HepG2 (cell line): ENCODE measurements around the gene SPACA6. TPM values are rescaled to one million over a fixed set of nuclear protein-coding genes. Genes with fewer than 3 reads are reported as not detected.

Experiments
- ATAC-seq: fragments of 200-7000 bp; cut with Tn5 transposase; 3 replicates; pipeline ENCODE4 v1.9.1; 2020; ENCODE audit warnings: mild to moderate bottlenecking, moderate library complexity
- BruUV-seq: library from RNA; stranded (reverse); fragments of 400-500 nt; replicated peaks from 2 replicates; lab custom pipeline; 2021; lab: Mats Ljungman, UMichigan
- CTCF ChIA-PET: fragments of 300-600 bp; formaldehyde crosslinking; extraction: SDS; loops from one replicate; lab custom pipeline; 2021; ENCODE audit warnings: low total read pairs, inconsistent platforms, low intra/inter-chr PET ratio; lab: Yijun Ruan, JAX
- POLR2A ChIA-PET: fragments of 350-600 bp; sonication (Branson Sonifier 250); formaldehyde crosslinking; loops from one replicate; lab custom pipeline; 2020; ENCODE audit warnings: antibody characterized with exemption, inconsistent platforms; lab: Yijun Ruan, JAX
- DNase-seq: peaks from one replicate; pipeline ENCODE4 v3.0.0-alpha.2; 2015; ENCODE audit warnings: low spot score
- FAIRE-seq: peaks from 3 replicates; lab custom pipeline; 2011; peaks lifted over from hg19 to GRCh38; lab: Jason Lieb, UNC
- H2AFZ ChIP-seq: one replicate; pipeline ENCODE4 v1.6.1; 2011; ENCODE audit warnings: low read length, inconsistent platforms
- H3K27ac ChIP-seq: fragments of 300-600 bp; 3 replicates; pipeline ENCODE4 v1.8.0; 2011; ENCODE audit warnings: mixed run types, mild to moderate bottlenecking, mixed read lengths, low read length, inconsistent platforms; ENCODE audit not compliant: insufficient read depth; ENCODE audit errors: extremely low read length
- H3K27me3 ChIP-seq, 2 experiments: fragments of 200-600 bp in 1 of 2; 2 replicates in 1 of 2; 3 replicates in 1 of 2; pipeline versions ENCODE4 v1.6.0 to v1.8.0; 2011; ENCODE audit warnings: low read length in 2 of 2, mild to moderate bottlenecking in 2 of 2, moderate library complexity in 2 of 2, inconsistent platforms in 1 of 2; ENCODE audit not compliant: insufficient read depth in 2 of 2, control insufficient read depth in 1 of 2
- H3K36me3 ChIP-seq, 2 experiments: fragments of 200-600 bp in 1 of 2; replicated peaks in 1 of 2; 2 replicates in 1 of 2; 3 replicates in 1 of 2; pipeline versions ENCODE4 v1.5.1 to v1.8.0; 2011; ENCODE audit warnings: low read length in 2 of 2, inconsistent platforms in 1 of 2; ENCODE audit not compliant: insufficient read depth in 2 of 2, control insufficient read depth in 1 of 2
- H3K4me1 ChIP-seq: 2 replicates; pipeline ENCODE4 v1.5.1; 2012; ENCODE audit warnings: low read length, inconsistent platforms; ENCODE audit not compliant: insufficient read depth
- H3K4me2 ChIP-seq: 2 replicates; pipeline ENCODE4 v1.6.0; 2011; ENCODE audit warnings: low read depth, low read length, inconsistent platforms
- H3K4me3 ChIP-seq, 3 experiments: fragments of 200-600 bp in 1 of 3; sonication (generic), shearing (Covaris generic) in 1 of 3; replicated peaks in 1 of 3; 2 replicates each; pipeline ENCODE4 v1.5.1; 2011 to 2016; ENCODE audit warnings: low read length in 3 of 3, inconsistent platforms in 2 of 3, low read depth in 2 of 3, mild to moderate bottlenecking in 2 of 3, control low read depth in 1 of 3, mixed read lengths in 1 of 3; ENCODE audit not compliant: insufficient read depth in 1 of 3
- H3K79me2 ChIP-seq: one replicate; pipeline ENCODE4 v1.6.1; 2011; ENCODE audit warnings: low read length, inconsistent platforms; ENCODE audit not compliant: insufficient read depth
- H3K9ac ChIP-seq: 2 replicates; pipeline ENCODE4 v1.6.0; 2011; ENCODE audit warnings: mild to moderate bottlenecking, low read depth, low read length, inconsistent platforms; ENCODE audit not compliant: insufficient read depth
- H3K9me3 ChIP-seq: 2 replicates; pipeline ENCODE4 v1.5.1; 2012; ENCODE audit warnings: mild to moderate bottlenecking, low read length
- H4K20me1 ChIP-seq: 2 replicates; pipeline ENCODE4 v1.6.0; 2011; ENCODE audit warnings: inconsistent platforms, mild to moderate bottlenecking, low read length, moderate library complexity; ENCODE audit not compliant: insufficient read depth
- ASH2L ChIP-seq: fragments of 300-600, 200-600 bp; sonication (generic); IDR thresholded peaks from 2 replicates; pipeline ENCODE4 v1.7.0; 2017; ENCODE audit warnings: low read depth, mild to moderate bottlenecking, moderate library complexity, mixed read lengths, low read length; ENCODE audit not compliant: insufficient read length
- DPF2 ChIP-seq: sonication (generic); formaldehyde crosslinking; IDR thresholded peaks from 2 replicates; pipeline ENCODE4 v1.4.0; 2020; ENCODE audit warnings: mild to moderate bottlenecking, low read depth, missing genetic modification reagents, borderline replicate concordance
- GABPA ChIP-seq, 2 experiments: IDR thresholded peaks; 2 replicates each; pipeline ENCODE4 v1.6.1; 2011 to 2016; ENCODE audit warnings: low read depth in 2 of 2, low read length in 1 of 2, missing biosample characterization in 1 of 2, missing genetic modification characterization in 1 of 2
- WGBS: methylation state at CpG from one replicate; pipeline ENCODE4 v1.1.6; 2017; ENCODE audit warnings: low lambda C conversion rate; 5-methylcytosine and 5-hydroxymethylcytosine counted together
- in situ Hi-C: cut with HindIII; loops from 2 replicates; pipeline ENCODE4 v1.10.0; 2017; ENCODE audit warnings: low pct_unique_long_range_greater_than_20kb; ENCODE audit not compliant: extremely low pct_ligation_motif_present
- intact Hi-C: fragments of 100-400 bp; cut with micrococcal nuclease; formaldehyde crosslinking; loops from one replicate; pipeline ENCODE4 v1.10.0; 2022; ENCODE audit not compliant: unreplicated experiment
- polyA plus RNA-seq, 8 experiments: library from polyadenylated mRNA; depleted of rRNA in 3 of 8; stranded (reverse) in 7 of 8; unstranded in 1 of 8; fragments of >200 nt; fragmentation: Illumina TruSeq in 4 of 8; extraction: Trizol in 4 of 8; gene quantifications; 2 replicates each; pipeline versions ENCODE4 v1.2.1 to v1.2.3, GENCODE V29; 2011 to 2016; ENCODE audit warnings: low read depth in 4 of 8, missing spikeins in 1 of 8, mixed read lengths in 1 of 8; ENCODE audit not compliant: insufficient read depth in 1 of 8
- total RNA-seq, 5 experiments: library from RNA; depleted of rRNA; stranded (reverse); fragments of >200 nt; fragmentation: Illumina TruSeq; extraction: Trizol; gene quantifications; 2 replicates each; pipeline ENCODE4 v1.2.3, GENCODE V29; 2016; ENCODE audit warnings: low read depth in 1 of 5

The SPACA6 gene
- total and polyA plus RNA-seq, 2 of the 13 experiments (the other 11 are each of a cell fraction or from before 2014, with no cell fraction given) = 1.4 to 2.2 TPM

GRCh38 chr19:51695088-51695487 lies 2.0 kb downstream of the SPACA6 start:
- no peak overlapping the region for H3K4me3 ChIP-seq
- no TSS peak for BruUV-seq
- peaks cover 15% of the 10 kb centered on the region; the same call in 1 of the 2 replicates for H4K20me1 ChIP-seq
- no peak overlapping the region for H3K27ac ChIP-seq
- no peak overlapping the region for H3K9ac ChIP-seq
- in situ Hi-C loops (no loop called here), intact Hi-C loops (no loop called here)
- H3K9me3 ChIP-seq = no peaks in the 10 kb centered on the region
- TF ChIP-seq ASH2L (no peak), GABPA (IDR thresholded peaks at IDR 0.05; ENCODE audit: low read depth, low read length) (no peak), GABPA (CRISPR knock-in tag; IDR thresholded peaks at IDR 0.05; ENCODE audit: low read depth) (no peak)
- H2AFZ ChIP-seq = no peak overlapping the region
- CTCF ChIA-PET = no interaction called here
- FAIRE-seq (no peak), DNase-seq (no peak), ATAC-seq (no peak)
- H3K36me3 ChIP-seq = peaks cover 4 to 6% of the 10 kb centered on the region in 2 experiments; a peak in 1 of 5 replicates
- WGBS = 89% methylated on average over 3 of the region's 9 CpGs
- no peaks in the 10 kb centered on the region for H3K27me3 ChIP-seq
- POLR2A ChIA-PET = no interaction called here
- no peaks in the 10 kb centered on the region for H3K79me2 ChIP-seq
- no peak overlapping the region for H3K4me2 ChIP-seq
- H3K4me1 ChIP-seq = peaks cover 8% of the 10 kb centered on the region; the same call in 1 of the 2 replicates

DNA sequence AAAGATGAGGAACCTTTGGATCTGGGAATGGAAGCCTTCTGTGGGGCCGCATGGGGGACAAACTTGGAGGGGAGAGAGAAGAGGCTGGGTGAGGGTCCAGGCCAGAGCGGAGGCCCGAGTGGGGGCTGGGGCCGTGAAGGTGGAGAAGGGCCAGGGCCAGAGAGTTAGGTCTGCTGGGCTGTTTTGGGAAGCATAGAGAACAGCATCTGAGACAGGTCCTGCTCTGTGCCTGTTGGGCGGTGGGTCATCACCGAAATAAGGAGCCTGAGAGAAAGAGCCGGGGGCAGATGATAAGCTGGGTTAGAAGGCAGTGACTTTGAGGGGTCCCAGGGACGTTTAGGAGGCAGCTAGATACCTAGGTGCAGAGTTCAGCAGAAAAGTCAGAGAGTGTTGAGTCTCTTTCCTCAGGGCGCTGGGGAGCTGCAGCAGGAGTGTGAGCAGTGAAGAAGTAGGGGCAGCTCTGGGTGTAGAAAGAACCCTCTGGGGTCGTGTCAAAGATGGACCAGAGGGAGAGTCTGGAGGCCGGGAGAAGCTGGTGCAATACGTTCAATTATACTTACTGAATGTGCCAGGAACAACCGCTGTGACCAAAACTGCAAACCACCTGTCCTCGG lies 2.7 kb downstream of the SPACA6 start:
- intact Hi-C loops = no loop called here
- peaks cover 4 to 6% of the 10 kb centered on the region in 2 experiments; a peak in 1 of 5 replicates for H3K36me3 ChIP-seq
- BruUV-seq = no TSS peak

More for the DNA sequence above, 2.7 kb downstream of the SPACA6 start:
- Histone ChIP-seq H3K4me2 (no peak overlapping the region), H3K79me2 (no peaks in the 10 kb centered on the region), H3K27me3 (no peaks in the 10 kb centered on the region), H3K4me1 (peaks cover 8% of the 10 kb centered on the region; the same call in 1 of the 2 replicates), H2AFZ (no peak overlapping the region), H3K9ac (no peak overlapping the region), H3K9me3 (no peaks in the 10 kb centered on the region), H3K4me3 (no peak overlapping the region), H4K20me1 (peaks cover 15% of the 10 kb centered on the region; the same call in 1 of the 2 replicates), H3K27ac (no peak overlapping the region)
- CTCF ChIA-PET = no interaction called here
- DNase-seq (no peak), ATAC-seq (no peak), FAIRE-seq (no peak)
- POLR2A ChIA-PET = interaction anchor here (0.6 kb wide), 1 partner anchor 49 kb away, joined by 3 read pairs; no protein-coding TSS in a partner anchor
- WGBS = 77% methylated on average over 14 of the region's 14 CpGs
- in situ Hi-C loops = no loop called here
- no peak for TF ChIP-seq DPF2
